ENCODE measurements around the gene RBM26. TPM values are rescaled to one million over a fixed set of nuclear protein-coding genes. Genes with fewer than 3 reads are reported as not detected.

The RBM26 gene
- total RNA-seq (10 to 100 TPM; 18.6 to 28.6 (median 24.5) TPM), polyA plus RNA-seq (10 to 100 TPM in 1 of 2 donors, 1 to 10 TPM in 1; 7.5 to 46.8 TPM)
- long read RNA-seq, donor 1, full-length matches to known transcripts, result 3 of 14 reads
- long read RNA-seq, donor 1, partial matches to known transcripts, result 2 of 14 reads
- long read RNA-seq, donor 1, other reads (novel, unspliced or antisense), result 9 of 14 reads
- long read RNA-seq, donor 2, full-length matches to known transcripts, result 1 of 15 reads
- long read RNA-seq, donor 2, partial matches to known transcripts, result 4 of 15 reads
- long read RNA-seq, donor 2, other reads (novel, unspliced or antisense), result 10 of 15 reads
- long read RNA-seq, donor 3, partial matches to known transcripts, result 5 of 12 reads
- long read RNA-seq, donor 3, other reads (novel, unspliced or antisense), result 7 of 12 reads

- peak within 1 kb of the TSS; percentile 61 to 94 (median 87) for H3K4me3 ChIP-seq
- intact Hi-C loops (cut with DNase I), result loop anchor here in 1 of 10 donors (5.0 kb wide), 1 partner anchor 136 kb away; no protein-coding TSS in a partner anchor
- no peaks in the 10 kb centered on the region for H3K36me3 ChIP-seq
- WGBS, 2 donors, result 0 to 1% methylated on average over 72 of the region's 72 CpGs
- H3K4me1 ChIP-seq, result peaks cover 0 to 58% (median 48%) of the 10 kb centered on the region in 9 donors
- peak; percentile 96 to 98 (median 96) for ATAC-seq
- peak within 1 kb of the TSS; percentile 68 to 97 (median 94) for H3K27ac ChIP-seq
- no peaks in the 10 kb centered on the region for H3K27me3 ChIP-seq
- peak in 3 of 9 donors; percentile 13 to 30 (median 24) for TF ChIP-seq CTCF (IDR thresholded peaks at IDR 0.05)
- no peaks in the 10 kb centered on the region for H3K9me3 ChIP-seq
- peak; percentile 92 to 97 for DNase-seq
Observed at GRCh38 chr13:79405831-79406596, at the start of gene RBM26. TSS of gene RBM26 (minus strand) at chr13:79406255. CDS start at chr13:79405774, 481 bp downstream.

GRCh38 chr13:79455331-79455730 lies 49.3 kb upstream of the RBM26 start:
- H3K9me3 ChIP-seq, result peaks cover 0 to 3% (median 0%) of the 10 kb centered on the region in 11 donors
- no peak overlapping the region for H3K27ac ChIP-seq
- H3K4me1 ChIP-seq, result peaks cover 0 to 10% (median 0%) of the 10 kb centered on the region in 9 donors
- H3K27me3 ChIP-seq, result peaks cover 0 to 4% (median 0%) of the 10 kb centered on the region in 7 donors
- TF ChIP-seq CTCF (IDR thresholded peaks at IDR 0.05), result no peak
- ATAC-seq (no peak), DNase-seq (no peak)
- H3K36me3 ChIP-seq, result no peaks in the 10 kb centered on the region
- no peak overlapping the region for H3K4me3 ChIP-seq
- 93 to 94% methylated on average over 7 of the region's 7 CpGs for WGBS, 2 donors
- intact Hi-C loops (cut with DNase I), result no loop called here

GRCh38 chr13:79452239-79452913 lies 46.3 kb upstream of the RBM26 start:
- no peak for ATAC-seq
- Histone ChIP-seq H3K4me1 (peaks cover 0 to 14% (median 0%) of the 10 kb centered on the region in 9 donors), H3K4me3 (no peak overlapping the region), H3K27me3 (peaks cover 0 to 4% (median 0%) of the 10 kb centered on the region in 7 donors), H3K27ac (no peak overlapping the region), H3K9me3 (peaks cover 0 to 3% (median 0%) of the 10 kb centered on the region in 11 donors), H3K36me3 (no peaks in the 10 kb centered on the region)
- no peak for DNase-seq
- no peak for TF ChIP-seq CTCF (IDR thresholded peaks at IDR 0.05)
- WGBS, 2 donors, result 71 to 79% methylated on average over 3 of the region's 3 CpGs
- intact Hi-C loops (cut with DNase I), result no loop called here

GRCh38 chr13:79451500-79451962 lies 45.5 kb upstream of the RBM26 start:
- Histone ChIP-seq H3K4me1 (peaks cover 0 to 14% (median 0%) of the 10 kb centered on the region in 9 donors), H3K36me3 (no peaks in the 10 kb centered on the region), H3K27me3 (peaks cover 0 to 4% (median 0%) of the 10 kb centered on the region in 7 donors), H3K9me3 (no peaks in the 10 kb centered on the region), H3K27ac (no peak overlapping the region), H3K4me3 (no peak overlapping the region)
- TF ChIP-seq CTCF (IDR thresholded peaks at IDR 0.05), result no peak
- DNase-seq (no peak), ATAC-seq (peak in 1 of 8 donors; percentile 37)
- intact Hi-C loops (cut with DNase I), result no loop called here
- 43 to 55% methylated on average over 3 of the region's 3 CpGs for WGBS, 2 donors

Measured in heart right ventricle (tissue), 16 donors.